Activated CD4-positive, alpha-beta T cell treated with anti-CD3 and anti-CD28 coated beads, Interleukin-10, Interleukin-2, amounts not matched to agents 100 ng/mL and 50 ng/mL, durations not matched to agents 16 hours and 8 hours (primary cell): ENCODE results near the gene SPNS3.

Experiments
- DNase-seq: peaks from one replicate; pipeline ENCODE4 v3.0.0-alpha.2; 2020

Gene SPNS3

GRCh38 chr17:4436381-4436780, 2.6 kb downstream of the SPNS3 start:
- DNase-seq: peak; percentile 19

- no peak for DNase-seq
These were observed 3.1 kb downstream of the SPNS3 start for GRCh38 chr17:4436846-4437245.

- no peak for DNase-seq
These were observed 4.6 kb downstream of the SPNS3 start for GRCh38 chr17:4438162-4438944.

- DNase-seq: no peak
These were observed 6.3 kb downstream of the SPNS3 start for GRCh38 chr17:4440021-4440420.

GRCh38 chr17:4440690-4441686, 7.2 kb downstream of the SPNS3 start:
- DNase-seq: no peak

- DNase-seq: no peak
These were observed 8.8 kb downstream of the SPNS3 start for GRCh38 chr17:4442582-4442981.

GRCh38 chr17:4443476-4443875, 9.7 kb downstream of the SPNS3 start:
- no peak for DNase-seq

GRCh38 chr17:4444782-4445473, 11.2 kb downstream of the SPNS3 start:
- no peak for DNase-seq

GRCh38 chr17:4445731-4446130, 12.0 kb downstream of the SPNS3 start:
- no peak for DNase-seq

GRCh38 chr17:4446326-4447071, 12.8 kb downstream of the SPNS3 start:
- DNase-seq: no peak

- DNase-seq: no peak
These were observed 14.6 kb downstream of the SPNS3 start for GRCh38 chr17:4448197-4448980.

GRCh38 chr17:4449736-4450135, 16.0 kb downstream of the SPNS3 start:
- no peak for DNase-seq

- no peak for DNase-seq
These were observed 17.1 kb downstream of the SPNS3 start for GRCh38 chr17:4450710-4451316.

GRCh38 chr17:4453812-4454591, 20.3 kb downstream of the SPNS3 start:
- DNase-seq: no peak

- DNase-seq: no peak
These were observed 26.9 kb downstream of the SPNS3 start for GRCh38 chr17:4460661-4461060.

- DNase-seq: no peak
These were observed 30.2 kb downstream of the SPNS3 start for GRCh38 chr17:4463818-4464476.

GRCh38 chr17:4465786-4466185, 32.0 kb downstream of the SPNS3 start:
- DNase-seq: no peak

GRCh38 chr17:4467287-4467686, 33.5 kb downstream of the SPNS3 start:
- DNase-seq: no peak

GRCh38 chr17:4469552-4469951, 35.8 kb downstream of the SPNS3 start:
- no peak for DNase-seq

GRCh38 chr17:4472286-4472685, 38.5 kb downstream of the SPNS3 start:
- DNase-seq: no peak
